ENCODE measurements around the gene UBE2E2.

Gene UBE2E2

DNA sequence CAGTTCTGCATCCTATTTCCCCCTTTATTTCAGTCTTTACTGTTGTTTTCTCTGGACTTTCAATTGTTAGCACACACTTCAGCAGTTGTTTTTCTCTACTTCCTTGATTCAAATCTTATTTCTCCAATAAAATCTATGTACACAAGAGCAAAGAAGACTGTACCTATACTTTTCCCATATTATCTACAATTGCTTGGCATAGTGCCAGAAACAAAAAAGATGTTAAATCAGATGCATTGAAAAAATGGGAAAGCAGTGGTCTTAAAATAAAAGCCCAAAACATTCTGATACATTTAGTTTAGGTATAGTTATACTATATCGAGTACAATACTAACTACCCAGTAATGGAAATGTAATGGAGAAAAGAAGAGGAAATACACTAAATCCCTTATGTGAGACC lies 265.1 kb downstream of the UBE2E2 start:
- peaks cover 0 to 4% of the 10 kb centered on the region in 2 donors for H3K9me3 Mint-ChIP-seq
- H3K4me3 Mint-ChIP-seq = no peak overlapping the region
- no peak overlapping the region for H3K27ac Mint-ChIP-seq
- H3K4me1 Mint-ChIP-seq (ENCODE audit: low read depth in 2 of 2) = no peaks in the 10 kb centered on the region
- H3K36me3 Mint-ChIP-seq (ENCODE audit: insufficient read depth) = no peaks in the 10 kb centered on the region
- H3K27me3 Mint-ChIP-seq = peaks cover 0 to 15% of the 10 kb centered on the region in 2 donors
- DNase-seq (no peak), ATAC-seq (replicated peaks) (no peak)

DNA sequence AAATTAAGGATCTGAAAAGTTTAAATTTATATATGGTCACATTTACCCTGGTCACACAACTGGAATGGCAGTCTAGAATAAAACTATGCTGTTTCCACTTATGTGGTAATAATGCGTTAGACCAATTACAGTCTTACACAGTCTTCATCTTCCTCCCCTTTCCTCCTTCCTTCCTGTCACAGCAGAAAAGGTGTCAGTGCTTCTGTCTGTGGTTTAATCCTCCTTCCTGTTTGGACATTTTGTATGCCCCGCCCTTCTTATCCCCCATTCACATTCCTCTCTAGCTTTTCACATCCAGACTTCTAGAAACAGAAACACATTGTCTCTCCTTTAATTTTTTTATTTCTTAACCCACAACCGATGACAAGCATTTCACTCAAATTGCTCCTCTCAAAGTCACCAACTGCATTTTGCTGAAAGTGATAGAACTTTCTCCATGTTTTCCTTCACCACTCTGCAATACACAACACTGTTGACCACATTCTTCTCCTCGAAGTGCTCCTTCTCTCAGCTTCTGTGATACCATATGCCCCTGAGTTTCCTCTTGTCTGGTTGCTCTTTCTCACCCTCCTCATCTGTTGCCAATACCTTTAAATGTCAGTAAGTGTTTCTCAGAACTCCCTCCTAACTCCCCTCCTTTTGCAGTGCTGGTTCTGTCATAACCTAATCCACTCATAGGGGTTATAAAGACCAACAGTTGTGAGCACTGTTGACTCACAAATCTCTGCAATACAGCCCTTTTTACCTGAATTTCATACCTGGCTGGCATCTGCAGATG lies 271.6 kb downstream of the UBE2E2 start:
- Mint-ChIP-seq H3K27ac (no peak overlapping the region), H3K36me3 (ENCODE audit: insufficient read depth) (no peaks in the 10 kb centered on the region), H3K4me3 (no peak overlapping the region), H3K4me1 (ENCODE audit: low read depth in 2 of 2) (peaks cover 0 to 5% of the 10 kb centered on the region in 2 donors), H3K9me3 (peaks cover 4 to 10% of the 10 kb centered on the region in 2 donors), H3K27me3 (peaks cover 0 to 14% of the 10 kb centered on the region in 2 donors)
- ATAC-seq (replicated peaks) (no peak), DNase-seq (no peak)

DNA sequence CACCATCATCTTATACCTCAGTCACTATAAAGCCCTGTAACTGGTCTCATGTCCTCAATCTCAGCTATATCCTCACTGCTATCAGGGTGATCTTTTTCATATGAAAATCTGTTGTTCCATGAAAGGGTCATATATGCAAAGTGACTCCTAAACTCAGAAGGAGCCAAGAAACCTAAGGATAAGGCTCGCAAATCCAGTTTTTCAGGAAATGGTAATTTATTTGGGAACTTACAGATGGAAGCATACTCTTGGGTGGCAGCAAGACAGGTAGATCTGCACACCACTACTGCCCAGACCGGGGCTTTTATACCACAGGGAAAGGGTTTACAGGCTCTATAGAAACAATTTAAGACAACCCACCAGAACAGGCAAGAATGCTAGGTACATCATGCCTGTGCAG lies 272.3 kb downstream of the UBE2E2 start:
- Mint-ChIP-seq H3K9me3 (peaks cover 2 to 10% of the 10 kb centered on the region in 2 donors), H3K4me3 (no peak overlapping the region), H3K27me3 (peaks cover 0 to 14% of the 10 kb centered on the region in 2 donors), H3K4me1 (ENCODE audit: low read depth in 2 of 2) (peaks cover 0 to 5% of the 10 kb centered on the region in 2 donors), H3K36me3 (ENCODE audit: insufficient read depth) (no peaks in the 10 kb centered on the region), H3K27ac (no peak overlapping the region)
- ATAC-seq (replicated peaks) (no peak), DNase-seq (no peak)

DNA sequence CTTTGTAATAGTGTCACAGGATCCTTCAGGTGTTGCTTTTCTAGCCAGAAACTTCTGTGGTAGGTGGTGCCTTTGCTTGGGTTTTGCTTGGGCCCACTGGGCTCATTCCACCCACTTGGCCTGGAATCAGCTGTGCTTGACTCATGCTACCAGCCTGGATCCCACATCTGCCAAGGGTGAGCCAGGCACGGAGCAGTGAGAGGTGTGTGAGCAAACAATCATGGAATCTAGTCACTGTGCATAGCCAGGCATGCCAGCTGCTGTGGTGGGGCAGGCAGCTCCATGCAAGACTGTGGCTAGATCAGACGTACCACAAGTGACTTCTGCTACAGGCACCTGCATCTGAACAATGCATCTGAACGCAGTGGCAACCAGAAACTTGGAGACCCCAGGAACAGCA lies 275.9 kb downstream of the UBE2E2 start:
- H3K9me3 Mint-ChIP-seq = peaks cover 2 to 12% of the 10 kb centered on the region in 2 donors
- no peak for ATAC-seq (replicated peaks)
- H3K27me3 Mint-ChIP-seq = peaks cover under 1 to 9% of the 10 kb centered on the region in 2 donors

DNA sequence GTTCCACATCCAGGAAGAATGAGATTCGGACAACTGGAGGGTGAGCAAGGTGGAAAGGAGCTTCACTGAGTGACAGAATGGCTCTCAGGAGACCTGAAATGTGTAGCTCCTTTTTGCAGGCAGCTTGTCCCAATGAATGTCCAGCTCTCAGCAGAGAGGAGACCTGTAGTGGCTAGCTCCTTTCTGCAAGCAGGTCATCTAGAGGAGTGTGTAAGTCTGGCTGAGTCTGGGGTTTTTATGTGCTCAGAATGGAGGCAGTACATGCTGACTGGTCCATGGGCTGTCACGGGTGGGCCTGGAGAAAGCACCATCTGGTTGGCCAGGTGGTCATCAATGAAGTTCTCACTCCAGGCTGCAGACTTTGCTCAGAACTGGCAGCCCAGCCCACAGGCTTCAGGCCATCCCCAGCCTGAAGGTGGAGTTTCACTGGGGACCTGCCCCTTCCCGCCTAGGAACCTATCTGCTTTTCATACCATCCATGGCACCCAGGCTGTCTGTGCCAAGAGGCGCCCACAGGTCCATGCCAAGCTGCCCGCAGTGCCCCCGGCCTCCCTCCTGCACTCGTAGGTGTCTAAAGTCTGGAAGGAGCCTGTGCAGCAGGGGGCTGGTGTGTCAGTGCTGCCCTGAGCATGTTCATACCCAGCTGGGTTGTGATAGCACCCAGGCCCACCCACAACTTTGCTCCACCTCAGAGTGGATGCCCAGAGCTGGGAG lies 276.6 kb downstream of the UBE2E2 start:
- Mint-ChIP-seq H3K36me3 (ENCODE audit: insufficient read depth) (no peaks in the 10 kb centered on the region), H3K4me3 (no peak overlapping the region), H3K27me3 (peaks cover 6 to 15% of the 10 kb centered on the region in 2 donors), H3K4me1 (ENCODE audit: low read depth in 2 of 2) (peaks cover 0 to 3% of the 10 kb centered on the region in 2 donors), H3K9me3 (peaks cover 2 to 19% of the 10 kb centered on the region in 2 donors), H3K27ac (no peak overlapping the region)
- ATAC-seq (replicated peaks) (no peak), DNase-seq (no peak)

More for the DNA sequence above, 275.9 kb downstream of the UBE2E2 start:
- DNase-seq = no peak
- Mint-ChIP-seq H3K27ac (no peak overlapping the region), H3K4me1 (ENCODE audit: low read depth in 2 of 2) (peaks cover 0 to 5% of the 10 kb centered on the region in 2 donors), H3K36me3 (ENCODE audit: insufficient read depth) (no peaks in the 10 kb centered on the region), H3K4me3 (no peak overlapping the region)

DNA sequence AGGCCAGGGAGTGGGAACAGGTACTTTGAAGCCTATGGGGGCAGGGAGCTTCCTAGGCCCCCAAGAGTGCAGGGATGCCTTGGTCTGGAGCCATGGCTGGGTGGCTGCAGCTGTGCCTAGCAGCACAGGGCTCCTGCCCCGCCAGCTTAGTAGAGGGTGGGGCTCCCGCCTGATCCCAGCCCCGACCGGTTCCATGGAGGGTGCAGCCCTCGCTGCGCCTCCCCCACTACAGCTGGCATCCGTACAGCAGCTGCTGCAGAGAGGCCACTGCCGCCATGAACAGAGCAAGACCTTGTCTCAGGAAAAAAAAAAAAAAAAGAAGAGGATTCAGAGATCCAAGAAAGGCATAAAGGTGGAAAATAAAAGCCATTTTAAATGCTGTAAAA lies 277.2 kb downstream of the UBE2E2 start:
- ATAC-seq (replicated peaks) (no peak), DNase-seq (no peak)
- no peak overlapping the region for H3K27ac Mint-ChIP-seq
- H3K27me3 Mint-ChIP-seq = peaks cover 6 to 15% of the 10 kb centered on the region in 2 donors
- no peaks in the 10 kb centered on the region for H3K4me1 Mint-ChIP-seq (ENCODE audit: low read depth in 2 of 2)
- H3K4me3 Mint-ChIP-seq = no peak overlapping the region
- peaks cover 2 to 14% of the 10 kb centered on the region in 2 donors for H3K9me3 Mint-ChIP-seq
- no peaks in the 10 kb centered on the region for H3K36me3 Mint-ChIP-seq (ENCODE audit: insufficient read depth)

DNA sequence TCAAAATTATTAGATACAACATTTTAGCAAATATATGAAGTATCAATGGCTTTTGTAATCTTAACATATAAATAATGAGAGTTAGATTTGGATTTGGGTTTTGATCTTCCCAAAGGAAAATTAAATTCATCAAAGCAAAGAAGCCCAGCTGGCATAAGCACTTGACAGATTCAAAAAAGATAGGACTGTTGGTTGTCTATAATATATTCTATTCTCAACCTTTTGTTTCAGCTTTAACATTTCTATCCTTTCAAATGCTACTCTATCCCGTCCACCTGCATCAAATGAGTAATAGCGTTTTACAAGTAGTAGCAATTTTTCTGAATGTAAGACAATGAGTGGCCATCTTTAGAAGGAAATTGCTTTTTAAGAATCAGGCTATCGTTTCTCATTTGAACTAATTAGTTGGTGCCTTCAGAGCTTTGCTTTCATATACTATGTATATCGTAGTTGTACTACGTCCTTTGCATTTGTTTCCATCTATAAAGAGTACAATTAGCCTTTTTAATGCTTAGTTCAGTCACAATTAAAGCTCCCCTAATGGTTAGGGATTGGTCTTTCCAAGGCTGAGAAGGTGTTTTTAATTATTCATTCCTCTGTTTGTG lies 278.0 kb downstream of the UBE2E2 start:
- no peak overlapping the region for H3K4me3 Mint-ChIP-seq
- peaks cover 2 to 14% of the 10 kb centered on the region in 2 donors for H3K9me3 Mint-ChIP-seq
- ATAC-seq (replicated peaks) (no peak), DNase-seq (no peak)
- no peaks in the 10 kb centered on the region for H3K36me3 Mint-ChIP-seq (ENCODE audit: insufficient read depth)
- H3K27me3 Mint-ChIP-seq = peaks cover 6 to 15% of the 10 kb centered on the region in 2 donors
- no peaks in the 10 kb centered on the region for H3K4me1 Mint-ChIP-seq (ENCODE audit: low read depth in 2 of 2)
- no peak overlapping the region for H3K27ac Mint-ChIP-seq

DNA sequence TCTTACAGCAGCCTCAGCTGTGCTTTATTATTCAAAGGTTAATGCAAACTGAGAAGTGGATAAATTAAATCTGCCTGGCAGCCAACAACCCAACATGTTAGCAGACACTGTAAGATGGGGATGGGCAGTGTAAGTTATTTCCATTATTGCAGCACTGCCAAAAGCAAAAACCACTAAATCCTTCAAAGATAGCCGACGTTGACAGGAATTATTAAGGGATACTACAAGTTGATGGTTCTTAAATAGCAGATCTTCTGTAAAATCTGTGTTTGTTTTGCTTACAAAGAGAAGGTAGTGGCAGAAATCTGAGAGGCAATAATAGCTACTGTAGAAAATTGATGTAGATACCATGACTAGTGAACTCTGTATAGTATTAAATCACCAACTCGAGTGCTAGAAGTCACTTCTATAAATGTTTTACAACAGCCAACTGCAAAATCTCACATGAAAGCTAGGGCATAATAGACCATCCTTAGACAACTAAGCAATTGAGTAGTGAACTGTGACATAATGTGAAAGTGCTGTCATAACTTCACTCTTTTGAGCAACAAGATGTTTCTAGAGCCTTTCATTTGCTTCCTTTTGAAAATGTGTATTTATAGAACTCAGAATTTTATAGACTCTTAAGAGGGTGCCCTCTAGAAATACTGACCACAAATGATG lies 278.6 kb downstream of the UBE2E2 start:
- ATAC-seq (replicated peaks) = no peak
- H3K36me3 Mint-ChIP-seq (ENCODE audit: insufficient read depth) = no peaks in the 10 kb centered on the region
- DNase-seq = no peak
- peaks cover 6 to 15% of the 10 kb centered on the region in 2 donors for H3K27me3 Mint-ChIP-seq
- H3K27ac Mint-ChIP-seq = no peak overlapping the region
- H3K4me1 Mint-ChIP-seq (ENCODE audit: low read depth in 2 of 2) = no peaks in the 10 kb centered on the region
- H3K9me3 Mint-ChIP-seq = peaks cover 2 to 14% of the 10 kb centered on the region in 2 donors
- no peak overlapping the region for H3K4me3 Mint-ChIP-seq

DNA sequence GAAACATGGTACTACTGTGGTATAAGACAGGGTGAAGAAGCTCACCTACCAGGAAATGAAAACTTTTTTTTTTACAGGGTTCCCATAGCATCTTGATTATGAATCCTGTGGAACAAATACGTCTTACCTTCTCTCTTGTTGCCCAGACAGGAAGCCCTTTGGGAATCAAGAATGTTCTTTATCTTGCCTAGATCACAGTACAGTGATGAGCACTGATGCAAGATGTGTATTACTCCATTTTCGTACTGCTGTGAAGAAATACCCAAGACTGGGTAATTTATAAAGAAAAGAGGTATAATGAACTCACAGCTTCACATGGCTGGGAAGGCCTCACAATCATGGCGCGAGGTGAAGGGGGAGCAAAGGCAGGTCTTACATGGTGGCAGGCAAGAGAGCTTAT lies 281.3 kb downstream of the UBE2E2 start:
- no peaks in the 10 kb centered on the region for H3K4me1 Mint-ChIP-seq (ENCODE audit: low read depth in 2 of 2)

DNA sequence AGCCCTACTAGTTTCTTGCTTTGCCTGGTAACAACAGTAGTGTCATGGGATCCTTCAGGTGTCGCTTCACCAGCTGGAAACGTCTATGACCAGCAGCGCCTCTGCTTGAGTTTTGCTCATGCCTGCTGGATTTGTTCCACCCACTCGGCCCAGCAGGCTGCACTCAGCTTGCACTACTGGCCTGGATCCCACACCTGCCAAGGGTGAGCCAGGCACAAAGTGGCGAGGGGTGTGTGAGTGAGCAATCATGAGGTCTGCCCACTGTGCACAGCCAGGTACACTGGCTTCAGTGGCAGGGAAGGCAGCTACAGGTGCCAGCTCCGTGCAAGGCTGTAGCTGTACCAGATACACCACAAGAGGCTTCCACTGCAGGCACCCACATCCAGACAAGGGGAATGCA lies 282.8 kb downstream of the UBE2E2 start:
- Mint-ChIP-seq H3K27me3 (peaks cover 6 to 17% of the 10 kb centered on the region in 2 donors), H3K4me1 (ENCODE audit: low read depth in 2 of 2) (no peaks in the 10 kb centered on the region), H3K4me3 (no peak overlapping the region), H3K27ac (no peak overlapping the region), H3K36me3 (ENCODE audit: insufficient read depth) (no peaks in the 10 kb centered on the region), H3K9me3 (peaks cover 0 to 9% of the 10 kb centered on the region in 2 donors)
- ATAC-seq (replicated peaks) (no peak), DNase-seq (no peak)

More for the DNA sequence above, 281.3 kb downstream of the UBE2E2 start:
- DNase-seq = no peak
- ATAC-seq (replicated peaks) = no peak
- Mint-ChIP-seq H3K4me3 (no peak overlapping the region), H3K27ac (no peak overlapping the region), H3K36me3 (ENCODE audit: insufficient read depth) (no peaks in the 10 kb centered on the region), H3K9me3 (peaks cover 0 to 9% of the 10 kb centered on the region in 2 donors), H3K27me3 (peaks cover 6 to 14% of the 10 kb centered on the region in 2 donors)

DNA sequence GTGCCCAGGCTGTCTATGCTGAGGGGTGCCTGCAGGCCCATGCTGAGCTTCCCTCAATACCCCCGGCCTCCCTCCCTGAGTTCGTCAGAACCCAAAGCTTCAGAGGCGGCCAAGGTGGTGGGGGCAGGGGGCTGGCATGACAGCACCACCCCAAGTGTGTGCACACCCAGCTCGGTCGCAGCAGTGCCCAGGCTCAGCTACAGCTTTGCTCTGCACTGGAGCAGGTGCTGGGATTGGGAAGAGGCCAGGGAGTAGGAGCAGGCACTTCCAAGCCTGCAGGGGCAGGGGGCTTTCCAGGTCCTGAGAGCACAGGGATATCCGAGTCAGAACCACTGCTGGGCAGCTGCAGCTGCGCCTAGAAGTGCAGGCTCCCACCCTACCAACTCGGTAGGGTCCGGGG lies 283.9 kb downstream of the UBE2E2 start:
- Mint-ChIP-seq H3K27ac (no peak overlapping the region), H3K4me3 (no peak overlapping the region), H3K9me3 (peaks cover 0 to 9% of the 10 kb centered on the region in 2 donors), H3K36me3 (ENCODE audit: insufficient read depth) (no peaks in the 10 kb centered on the region), H3K4me1 (ENCODE audit: low read depth in 2 of 2) (no peaks in the 10 kb centered on the region), H3K27me3 (peaks cover 6 to 17% of the 10 kb centered on the region in 2 donors)
- DNase-seq = no peak
- no peak for ATAC-seq (replicated peaks)

DNA sequence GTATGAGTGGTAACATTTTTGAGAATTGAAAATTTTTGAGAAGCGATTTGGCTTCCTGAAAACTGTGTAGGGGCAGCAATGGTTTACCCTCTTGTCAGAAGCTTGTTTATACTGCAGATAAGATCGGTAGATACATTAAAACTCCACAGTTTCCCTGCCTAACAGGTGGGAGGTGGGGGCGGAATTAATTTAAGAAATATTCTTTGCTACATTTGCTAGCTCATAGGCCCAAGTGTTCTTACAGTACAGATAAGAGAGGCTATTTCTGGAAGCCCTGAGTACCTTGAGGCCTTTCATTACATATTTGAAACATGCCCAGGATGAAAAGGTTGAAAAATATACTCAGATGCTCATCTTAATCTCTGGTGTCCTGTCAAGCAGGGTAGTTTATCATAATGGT lies 285.5 kb downstream of the UBE2E2 start:
- no peak overlapping the region for H3K27ac Mint-ChIP-seq
- H3K27me3 Mint-ChIP-seq = peaks cover 6 to 17% of the 10 kb centered on the region in 2 donors
- H3K9me3 Mint-ChIP-seq = peaks cover 0 to 9% of the 10 kb centered on the region in 2 donors
- no peak overlapping the region for H3K4me3 Mint-ChIP-seq
- no peak for DNase-seq
- H3K4me1 Mint-ChIP-seq (ENCODE audit: low read depth in 2 of 2) = no peaks in the 10 kb centered on the region
- H3K36me3 Mint-ChIP-seq (ENCODE audit: insufficient read depth) = no peaks in the 10 kb centered on the region
- ATAC-seq (replicated peaks) = no peak

Measured in effector memory CD8-positive, alpha-beta T cell (primary cell).